Measurements from ENCODE around the gene DENND1B.

- TF ChIP-seq, protein P1, sequence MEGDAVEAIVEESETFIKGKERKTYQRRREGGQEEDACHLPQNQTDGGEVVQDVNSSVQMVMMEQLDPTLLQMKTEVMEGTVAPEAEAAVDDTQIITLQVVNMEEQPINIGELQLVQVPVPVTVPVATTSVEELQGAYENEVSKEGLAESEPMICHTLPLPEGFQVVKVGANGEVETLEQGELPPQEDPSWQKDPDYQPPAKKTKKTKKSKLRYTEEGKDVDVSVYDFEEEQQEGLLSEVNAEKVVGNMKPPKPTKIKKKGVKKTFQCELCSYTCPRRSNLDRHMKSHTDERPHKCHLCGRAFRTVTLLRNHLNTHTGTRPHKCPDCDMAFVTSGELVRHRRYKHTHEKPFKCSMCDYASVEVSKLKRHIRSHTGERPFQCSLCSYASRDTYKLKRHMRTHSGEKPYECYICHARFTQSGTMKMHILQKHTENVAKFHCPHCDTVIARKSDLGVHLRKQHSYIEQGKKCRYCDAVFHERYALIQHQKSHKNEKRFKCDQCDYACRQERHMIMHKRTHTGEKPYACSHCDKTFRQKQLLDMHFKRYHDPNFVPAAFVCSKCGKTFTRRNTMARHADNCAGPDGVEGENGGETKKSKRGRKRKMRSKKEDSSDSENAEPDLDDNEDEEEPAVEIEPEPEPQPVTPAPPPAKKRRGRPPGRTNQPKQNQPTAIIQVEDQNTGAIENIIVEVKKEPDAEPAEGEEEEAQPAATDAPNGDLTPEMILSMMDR (IDR thresholded peaks at IDR 0.05) = no peak
- TF ChIP-seq POLR2A (IDR thresholded peaks at IDR 0.05) (no peak), EP300 (IDR thresholded peaks at IDR 0.05) (no peak)
Observed at GRCh38 chr1:197692965-197693364, 82.3 kb downstream of the DENND1B start.
